ENCODE measurements around the gene AMMECR1L.
"Not testable (repeated sequence)": the region's sequence is repeated elsewhere in the genome, so short reads cannot be mapped to it uniquely, and the experiment has no call there.

DNA sequence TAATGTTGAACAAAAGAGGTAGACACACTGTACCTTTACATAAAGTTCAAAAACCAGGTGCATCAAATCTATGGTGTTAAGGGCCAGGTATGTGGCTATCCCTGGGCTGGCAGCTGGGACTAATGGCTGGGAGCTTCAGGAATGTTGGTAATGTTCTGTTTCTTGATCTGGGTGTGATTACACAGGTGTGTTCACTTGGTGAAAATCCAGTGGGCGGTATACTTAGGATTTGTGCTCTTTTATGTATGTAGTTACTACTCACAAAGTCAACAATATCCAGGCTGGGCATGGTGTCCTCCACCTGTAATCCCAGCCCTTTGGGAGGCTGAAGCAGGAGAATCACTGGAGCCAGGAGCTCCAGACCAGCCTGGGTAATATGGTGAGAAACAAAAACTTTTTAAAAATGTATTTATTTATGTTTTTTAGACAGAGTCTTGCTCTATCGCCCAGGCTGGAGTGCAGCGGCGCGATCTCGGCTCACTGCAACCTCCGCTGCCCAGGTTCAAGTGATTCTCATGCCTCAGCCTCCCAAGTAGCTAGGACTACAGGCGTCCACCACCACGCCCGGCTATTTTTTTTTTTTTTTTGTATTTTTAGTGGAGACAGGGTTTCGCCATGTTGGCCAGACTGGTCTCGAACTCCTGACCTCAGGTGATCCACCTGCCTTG is 22.1 kb upstream of the AMMECR1L start:
- not testable (repeated sequence) for TF ChIP-seq TAF1 (IDR thresholded peaks at IDR 0.05; ENCODE audit: borderline replicate concordance, low read depth, low read length); BCL11A (IDR thresholded peaks at IDR 0.05; ENCODE audit: low read depth, low read length); SREBF2 (IDR thresholded peaks at IDR 0.05; ENCODE audit: low read length); SREBF1 (IDR thresholded peaks at IDR 0.05; ENCODE audit: low read length); CBX5 (IDR thresholded peaks at IDR 0.05; ENCODE audit: low read depth); HDAC2 (IDR thresholded peaks at IDR 0.05); CHD1 (IDR thresholded peaks at IDR 0.05; ENCODE audit: low read depth, low read length); NR2C2 (IDR thresholded peaks at IDR 0.05; ENCODE audit: borderline replicate concordance, control insufficient read depth, insufficient read length, low read depth); NFYB (IDR thresholded peaks at IDR 0.05; ENCODE audit: insufficient read depth, low read depth, low read length)
- TF ChIP-seq, protein P1, sequence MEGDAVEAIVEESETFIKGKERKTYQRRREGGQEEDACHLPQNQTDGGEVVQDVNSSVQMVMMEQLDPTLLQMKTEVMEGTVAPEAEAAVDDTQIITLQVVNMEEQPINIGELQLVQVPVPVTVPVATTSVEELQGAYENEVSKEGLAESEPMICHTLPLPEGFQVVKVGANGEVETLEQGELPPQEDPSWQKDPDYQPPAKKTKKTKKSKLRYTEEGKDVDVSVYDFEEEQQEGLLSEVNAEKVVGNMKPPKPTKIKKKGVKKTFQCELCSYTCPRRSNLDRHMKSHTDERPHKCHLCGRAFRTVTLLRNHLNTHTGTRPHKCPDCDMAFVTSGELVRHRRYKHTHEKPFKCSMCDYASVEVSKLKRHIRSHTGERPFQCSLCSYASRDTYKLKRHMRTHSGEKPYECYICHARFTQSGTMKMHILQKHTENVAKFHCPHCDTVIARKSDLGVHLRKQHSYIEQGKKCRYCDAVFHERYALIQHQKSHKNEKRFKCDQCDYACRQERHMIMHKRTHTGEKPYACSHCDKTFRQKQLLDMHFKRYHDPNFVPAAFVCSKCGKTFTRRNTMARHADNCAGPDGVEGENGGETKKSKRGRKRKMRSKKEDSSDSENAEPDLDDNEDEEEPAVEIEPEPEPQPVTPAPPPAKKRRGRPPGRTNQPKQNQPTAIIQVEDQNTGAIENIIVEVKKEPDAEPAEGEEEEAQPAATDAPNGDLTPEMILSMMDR (IDR thresholded peaks at IDR 0.05 in 2 of 3, conservative IDR thresholded peaks at IDR 0.05 in 1 of 3; ENCODE audit: control insufficient read depth in 2 of 3, extremely low read depth in 1 of 3, insufficient read depth in 1 of 3, low read depth in 3 of 3, low read length in 3 of 3) = not testable (repeated sequence)
- TF ChIP-seq, protein P2, sequence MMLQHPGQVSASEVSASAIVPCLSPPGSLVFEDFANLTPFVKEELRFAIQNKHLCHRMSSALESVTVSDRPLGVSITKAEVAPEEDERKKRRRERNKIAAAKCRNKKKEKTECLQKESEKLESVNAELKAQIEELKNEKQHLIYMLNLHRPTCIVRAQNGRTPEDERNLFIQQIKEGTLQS (IDR thresholded peaks at IDR 0.05; ENCODE audit: borderline replicate concordance, extremely low read depth, low read depth, low read length) = not testable (repeated sequence)
- TF ChIP-seq, protein P3, sequence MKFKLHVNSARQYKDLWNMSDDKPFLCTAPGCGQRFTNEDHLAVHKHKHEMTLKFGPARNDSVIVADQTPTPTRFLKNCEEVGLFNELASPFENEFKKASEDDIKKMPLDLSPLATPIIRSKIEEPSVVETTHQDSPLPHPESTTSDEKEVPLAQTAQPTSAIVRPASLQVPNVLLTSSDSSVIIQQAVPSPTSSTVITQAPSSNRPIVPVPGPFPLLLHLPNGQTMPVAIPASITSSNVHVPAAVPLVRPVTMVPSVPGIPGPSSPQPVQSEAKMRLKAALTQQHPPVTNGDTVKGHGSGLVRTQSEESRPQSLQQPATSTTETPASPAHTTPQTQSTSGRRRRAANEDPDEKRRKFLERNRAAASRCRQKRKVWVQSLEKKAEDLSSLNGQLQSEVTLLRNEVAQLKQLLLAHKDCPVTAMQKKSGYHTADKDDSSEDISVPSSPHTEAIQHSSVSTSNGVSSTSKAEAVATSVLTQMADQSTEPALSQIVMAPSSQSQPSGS (IDR thresholded peaks at IDR 0.05; ENCODE audit: low read length) = not testable (repeated sequence)
